HEK293T (cell line): Measurements from ENCODE around the gene APEX2.

Experiments
- ARNT ChIP-seq: fragments of 450-650 bp; IDR thresholded peaks from 2 replicates; pipeline ENCODE4 v1.6.1; 2017; ENCODE audit warnings: mild to moderate bottlenecking
- FOXM1 ChIP-seq: fragments of 450-650 bp; IDR thresholded peaks from 2 replicates; pipeline ENCODE4 v1.6.1; 2017; ENCODE audit warnings: mild to moderate bottlenecking, borderline replicate concordance
- SP1 ChIP-seq: fragments of 450-650 bp; IDR thresholded peaks from 2 replicates; pipeline ENCODE4 v1.6.1; 2017

GRCh38 chrX:55007656-55008055, 7.5 kb downstream of the APEX2 start:
- TF ChIP-seq ARNT (no peak), SP1 (no peak), FOXM1 (no peak)
